ENCODE measurements around the gene NFYB.
"Not testable (repeated sequence)": the region's sequence is repeated elsewhere in the genome, so short reads cannot be mapped to it uniquely, and the experiment has no call there.

Gene NFYB

DNA sequence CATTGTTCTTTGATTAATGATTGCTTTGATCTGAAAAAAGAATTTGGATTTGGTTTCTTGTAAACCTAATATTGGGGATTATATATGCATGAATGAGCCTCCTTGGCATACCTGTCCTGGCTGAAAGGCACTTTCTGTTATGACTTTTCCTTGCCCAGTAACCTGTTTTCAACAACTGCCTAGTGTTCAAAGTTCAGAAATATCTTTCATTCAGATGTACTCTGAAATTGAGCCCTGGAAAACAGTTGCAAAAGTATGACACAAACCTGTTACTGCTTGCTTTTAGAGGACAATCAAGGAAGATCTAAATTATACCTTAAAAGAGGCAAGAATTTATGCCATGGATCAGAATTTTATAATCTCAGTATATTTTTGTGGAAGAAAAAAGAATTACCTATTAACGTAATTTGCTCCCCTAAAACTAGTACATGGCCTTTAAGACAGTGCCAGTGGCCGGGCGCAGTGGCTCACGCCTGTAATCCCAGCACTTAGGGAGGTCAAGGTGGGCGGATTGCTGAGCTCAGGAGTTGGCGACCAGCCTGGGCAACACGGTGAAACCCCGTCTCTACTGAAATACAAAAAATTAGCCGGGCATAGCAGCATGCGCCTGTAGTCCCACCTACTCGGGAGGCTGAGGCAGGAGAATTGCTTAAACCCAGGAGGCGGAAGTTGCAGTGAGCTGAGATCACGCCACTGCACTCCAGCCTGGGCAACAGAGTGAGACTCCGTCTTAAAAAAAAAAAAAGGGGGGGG lies 23.0 kb downstream of the NFYB start:
- not testable (repeated sequence) for DNase-seq (ENCODE audit: low spot score)

DNA sequence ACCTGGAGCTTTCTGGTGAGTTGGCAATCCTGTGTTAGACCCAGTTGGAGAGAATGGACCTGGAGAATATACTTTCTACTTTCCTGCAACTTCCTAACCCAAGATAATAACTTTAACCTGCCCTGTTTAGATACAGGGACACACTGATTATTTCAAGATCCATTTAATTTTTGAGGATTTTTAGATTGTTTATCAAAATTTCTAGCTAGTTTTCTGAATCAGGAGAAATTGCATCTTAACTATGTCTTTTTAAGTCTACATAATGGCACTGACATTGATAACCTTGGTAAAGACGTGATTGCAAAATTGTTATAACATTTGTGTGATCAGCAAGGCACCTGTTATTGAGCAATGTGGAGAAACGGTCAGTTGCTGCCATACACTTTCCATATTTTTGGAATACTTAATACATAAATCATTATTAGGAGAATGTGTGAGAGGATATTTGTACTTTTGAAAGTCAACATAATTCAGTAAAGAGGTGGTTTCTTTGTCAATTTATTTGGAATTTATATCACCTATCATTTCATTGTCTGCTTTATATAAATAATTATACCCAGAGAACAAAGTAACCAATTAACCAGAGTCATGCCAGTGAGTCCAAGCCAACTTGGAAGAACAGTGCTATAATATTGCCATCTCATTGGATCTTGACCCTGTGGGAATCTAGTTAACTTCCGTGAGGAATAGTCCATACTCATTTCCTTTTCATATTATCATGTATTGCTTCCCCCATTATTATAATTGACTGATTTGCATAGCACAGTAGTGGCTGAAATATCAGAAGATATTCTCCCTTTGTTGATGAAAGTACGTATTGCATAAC lies 28.4 kb downstream of the NFYB start:
- no peak for DNase-seq (ENCODE audit: low spot score)

DNA sequence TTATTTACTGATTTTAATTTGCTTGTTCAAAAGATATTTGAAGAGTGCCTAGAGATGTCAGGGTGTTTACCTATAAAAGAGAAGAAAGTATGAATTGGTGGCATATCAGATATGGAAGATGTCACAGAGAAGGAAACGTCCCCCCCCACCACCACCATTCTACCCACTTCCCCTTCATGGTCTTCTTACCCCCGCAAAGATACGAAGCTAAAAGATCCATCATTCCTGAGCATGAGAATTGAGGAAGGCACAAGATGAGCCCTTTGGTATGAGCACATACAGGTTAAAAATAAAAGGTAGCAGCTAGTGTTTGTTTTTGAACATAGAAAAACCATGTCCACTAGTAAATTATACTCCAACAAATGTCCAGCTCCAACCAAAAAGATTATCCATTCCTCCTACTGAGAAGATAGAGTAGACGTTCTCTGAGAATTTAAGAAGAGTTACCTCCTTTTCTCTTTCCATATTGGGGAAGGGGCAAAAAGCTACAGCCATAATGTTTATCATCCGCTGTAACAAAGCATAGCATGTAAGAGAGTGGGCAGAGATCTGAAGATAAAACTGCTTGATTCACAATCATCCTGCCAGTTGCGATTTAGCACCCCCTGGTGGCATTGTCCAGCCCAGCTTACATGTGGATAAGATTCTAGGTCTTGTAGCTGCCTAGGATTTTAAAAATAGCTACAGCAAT lies 29.1 kb downstream of the NFYB start:
- DNase-seq (ENCODE audit: low spot score) = peak; percentile 83

DNA sequence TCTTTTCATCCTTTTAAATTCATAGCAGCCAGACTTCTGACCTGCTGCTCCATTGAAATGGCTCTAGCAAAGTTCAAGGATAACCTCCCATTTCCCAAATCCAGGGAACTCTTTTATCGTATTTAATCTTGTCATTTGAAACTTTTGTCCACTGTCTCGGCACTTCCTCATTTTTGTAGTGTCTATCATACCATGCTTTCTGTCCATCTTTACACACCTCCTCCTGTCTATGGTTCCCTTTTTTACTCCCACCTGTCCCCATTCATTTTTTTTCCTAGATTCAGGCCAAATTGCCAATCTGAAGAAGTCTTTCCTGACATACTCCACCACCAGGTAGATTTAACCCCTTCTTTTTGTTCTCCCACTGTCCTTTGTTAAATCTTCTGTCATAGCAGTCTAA lies 31.0 kb downstream of the NFYB start:
- DNase-seq (ENCODE audit: low spot score) = no peak

DNA sequence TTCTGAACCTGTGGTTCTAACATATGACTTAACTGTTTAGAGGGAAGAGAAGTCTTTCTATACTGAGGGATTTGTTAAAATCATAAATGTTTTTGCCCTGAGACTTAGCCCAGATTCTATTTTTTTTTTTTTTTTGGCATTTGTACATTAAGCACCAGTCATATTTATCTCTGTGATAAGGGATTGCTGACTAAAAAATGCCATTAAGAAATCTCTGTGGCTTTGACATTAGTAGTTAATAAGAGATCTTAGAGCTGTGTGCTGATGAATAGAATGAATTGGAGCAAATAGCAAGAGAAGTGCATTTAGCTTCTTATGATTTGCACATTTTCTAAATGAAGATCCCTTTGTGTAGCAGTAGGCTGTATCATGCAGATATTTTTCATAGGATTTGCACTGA lies 32.5 kb downstream of the NFYB start:
- DNase-seq (ENCODE audit: low spot score) = no peak

DNA sequence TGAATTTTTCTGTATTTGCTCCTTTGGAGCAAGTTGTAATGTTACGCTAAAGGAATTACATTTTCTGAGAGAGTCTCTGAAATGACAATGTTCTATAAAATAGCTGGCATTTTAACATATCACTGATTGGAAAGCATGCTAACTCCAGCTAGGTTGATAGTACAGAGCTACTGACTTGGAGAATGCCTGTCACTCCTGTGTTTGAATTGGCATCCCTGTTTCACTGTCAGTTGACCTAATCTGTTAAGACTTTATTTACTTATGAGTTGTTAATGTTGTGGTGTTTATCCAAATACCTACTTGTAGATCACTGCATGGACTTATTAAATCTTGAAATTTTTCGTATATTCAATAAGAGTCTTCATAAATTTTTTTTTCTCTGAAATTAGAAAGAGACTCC lies 40.1 kb downstream of the NFYB start:
- no peak for DNase-seq (ENCODE audit: low spot score)

DNA sequence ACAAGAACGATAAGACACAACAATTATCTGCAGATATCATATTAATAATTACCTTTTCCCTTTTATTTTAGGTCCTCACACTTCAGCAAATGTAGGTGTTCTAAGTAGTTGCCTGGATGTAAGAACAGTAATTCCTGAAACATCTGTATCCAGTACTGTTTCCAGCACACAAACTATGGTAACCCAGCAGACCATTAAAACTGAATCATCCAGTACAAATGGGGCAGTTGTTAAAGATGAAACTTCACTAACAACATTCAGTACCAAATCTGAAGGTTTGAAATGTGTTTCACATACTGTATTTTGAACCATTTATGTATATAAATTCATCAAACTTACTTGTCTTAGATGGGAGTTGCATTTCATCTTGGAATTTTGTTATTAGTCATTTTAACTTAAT lies 42.7 kb downstream of the NFYB start:
- DNase-seq (ENCODE audit: low spot score) = no peak

DNA sequence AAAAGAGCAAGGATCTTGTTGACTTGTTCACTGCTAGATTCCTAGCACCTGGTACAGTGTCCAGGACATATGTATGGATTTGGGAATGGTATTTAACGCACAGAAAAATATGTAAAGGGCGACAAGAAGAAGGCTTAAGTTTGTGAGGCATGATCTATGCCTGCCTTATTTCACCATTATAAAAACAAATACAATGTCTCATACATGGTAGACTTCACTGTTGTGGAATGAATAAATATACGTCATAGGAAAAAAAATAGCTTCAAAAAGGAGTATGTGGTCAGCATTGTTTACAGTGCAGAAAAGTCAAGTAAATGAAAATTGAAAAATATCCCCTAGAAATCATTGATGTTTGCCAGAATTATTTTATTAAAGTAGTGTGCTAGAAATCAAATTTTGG lies 43.7 kb downstream of the NFYB start:
- no peak for DNase-seq (ENCODE audit: low spot score)

DNA sequence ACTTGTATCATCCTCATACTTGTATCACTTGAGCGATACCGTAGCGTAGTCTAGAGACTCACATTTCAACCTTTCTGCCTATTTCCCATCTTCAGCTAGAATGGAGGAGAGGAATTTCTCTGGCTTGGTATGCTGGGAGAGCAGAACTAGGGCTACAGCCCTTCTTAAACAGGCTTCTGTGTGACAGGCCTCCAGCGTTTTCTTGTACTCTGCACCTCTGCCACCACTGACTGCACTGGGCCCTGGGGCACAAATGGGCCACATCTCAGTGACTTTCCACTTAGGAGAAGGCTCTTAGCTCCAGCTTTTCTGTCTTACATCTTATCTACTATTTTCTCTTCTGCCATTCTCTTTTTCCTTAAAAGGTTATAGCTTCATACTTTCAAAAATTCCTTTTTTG lies 46.9 kb downstream of the NFYB start:
- no peak for DNase-seq (ENCODE audit: low spot score)

DNA sequence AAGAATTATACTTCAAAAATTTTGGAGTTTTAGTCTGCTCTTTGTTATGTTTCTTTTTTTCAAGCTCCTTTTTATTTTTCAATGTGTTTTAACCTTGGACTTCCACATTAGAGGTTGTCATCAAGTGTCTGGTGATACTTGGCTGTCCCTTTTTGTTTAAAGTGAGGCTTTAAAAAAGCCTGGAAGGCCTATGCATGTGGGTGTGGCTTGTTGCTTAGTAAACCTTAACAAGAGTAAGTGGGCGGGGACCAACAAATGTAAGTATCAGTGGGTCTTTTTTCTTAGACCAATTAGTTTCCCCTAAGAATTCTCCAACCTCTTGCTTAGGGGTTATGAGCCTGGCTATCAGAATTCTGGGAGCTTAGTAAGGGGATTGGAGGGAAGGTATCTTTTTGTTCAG lies 47.3 kb downstream of the NFYB start:
- DNase-seq (ENCODE audit: low spot score) = no peak

DNA sequence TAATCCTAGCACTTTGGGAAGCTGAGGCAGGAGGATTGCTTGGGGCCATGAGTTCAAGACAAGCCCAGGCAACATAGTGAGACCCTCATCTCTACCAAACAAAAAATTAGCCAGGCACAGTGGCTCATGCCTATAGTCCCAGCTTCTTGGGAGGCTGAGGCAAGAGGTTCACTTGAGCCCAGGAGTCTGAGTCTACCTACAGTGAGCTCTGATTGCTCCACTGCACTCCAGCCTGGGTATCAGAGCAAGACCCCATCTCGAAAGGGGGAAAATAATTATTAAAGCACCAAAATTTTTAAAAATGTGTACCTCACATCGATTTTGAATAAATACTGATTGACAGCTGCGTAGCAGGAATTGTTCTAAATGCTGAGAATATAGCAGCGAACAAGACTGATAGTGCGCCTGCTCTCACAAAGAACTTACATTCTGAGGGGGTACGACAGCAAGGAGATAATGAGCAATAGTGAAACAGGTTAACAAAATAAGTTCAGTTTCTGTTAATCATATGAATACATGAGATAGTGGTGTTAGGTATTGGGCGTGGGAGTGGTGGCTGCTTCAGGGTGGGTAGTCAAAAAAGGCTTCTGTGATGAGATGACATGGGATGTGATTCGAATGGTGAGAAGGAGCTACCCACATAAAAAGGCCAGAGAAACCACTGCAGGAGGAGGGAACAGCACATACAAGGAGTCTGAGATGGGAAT lies 54.1 kb downstream of the NFYB start:
- no peak for DNase-seq (ENCODE audit: low spot score)

DNA sequence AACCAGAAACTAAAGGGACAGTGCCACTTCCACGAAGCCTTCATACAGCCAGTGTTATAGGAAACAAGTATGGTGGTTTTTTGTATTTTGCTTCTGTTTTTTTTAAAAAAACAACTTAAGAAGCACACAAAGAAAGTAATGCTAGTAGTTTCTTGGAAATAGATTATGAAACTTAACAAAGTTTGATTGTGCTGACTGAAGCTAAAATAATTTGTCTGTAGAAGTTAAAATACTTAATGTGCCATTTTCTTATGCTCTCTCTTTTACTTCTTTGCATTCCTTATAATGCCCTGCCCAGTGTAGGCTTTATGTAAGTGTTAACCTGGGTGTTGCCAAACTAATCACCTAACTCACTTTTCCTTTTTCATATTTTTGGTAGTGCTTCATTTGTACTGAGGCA lies 57.2 kb downstream of the NFYB start:
- DNase-seq (ENCODE audit: low spot score) = no peak

DNA sequence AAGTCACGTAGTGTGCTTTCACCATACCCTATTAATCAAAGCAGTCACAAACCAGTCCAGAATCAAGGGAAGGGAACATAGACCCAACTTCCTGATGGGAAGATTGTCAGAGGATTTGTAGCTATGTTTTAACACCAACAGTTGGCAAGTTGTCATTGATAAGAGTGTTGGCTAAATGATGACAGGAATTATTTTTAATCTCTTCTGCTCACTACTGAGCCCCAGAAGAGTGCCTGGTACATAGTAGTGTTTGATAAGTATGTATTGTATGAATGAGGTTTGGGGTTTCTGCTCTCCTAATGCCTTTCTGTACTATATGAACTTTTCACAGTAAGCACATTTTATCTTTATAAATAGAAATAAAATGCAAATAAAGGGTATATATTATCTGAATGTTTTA lies 59.0 kb downstream of the NFYB start:
- DNase-seq (ENCODE audit: low spot score) = no peak

DNA sequence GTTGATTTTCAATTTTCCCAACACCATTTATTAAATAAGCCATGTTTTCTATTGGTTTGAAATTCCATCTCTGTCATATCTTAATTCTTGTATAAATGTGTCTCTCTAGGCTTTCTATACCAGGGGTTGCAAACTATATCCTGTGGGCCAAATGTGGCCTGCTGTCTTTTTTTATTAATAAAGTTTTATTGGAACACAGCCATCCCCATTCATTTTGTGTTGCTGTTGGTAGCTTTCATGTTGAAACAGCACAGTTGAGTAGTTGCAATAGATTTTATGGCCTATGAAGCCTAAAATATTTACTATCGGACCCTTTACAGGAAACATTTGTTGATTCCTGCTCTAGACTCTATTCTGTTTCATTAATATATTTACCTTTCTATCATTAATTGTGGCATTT lies 64.3 kb downstream of the NFYB start:
- no peak for DNase-seq (ENCODE audit: low spot score)

DNA sequence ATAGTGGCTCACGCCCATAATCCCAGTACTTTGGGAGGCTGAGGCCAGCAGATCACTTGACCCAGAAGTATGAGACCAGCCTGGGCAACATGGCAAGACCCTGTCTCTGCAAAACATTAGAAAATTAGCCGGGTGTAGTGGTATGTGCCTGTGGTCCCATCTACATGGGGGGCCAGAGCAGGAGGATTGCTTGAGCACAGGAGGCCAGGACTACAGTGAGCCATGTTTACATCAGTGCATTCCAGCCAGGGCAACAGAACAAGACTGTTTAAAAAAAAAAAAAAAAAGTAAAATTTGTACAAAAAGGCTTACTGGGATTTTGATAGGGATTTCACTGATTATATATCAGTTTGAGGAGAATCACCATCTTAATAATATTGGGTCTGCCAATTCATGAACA lies 65.9 kb downstream of the NFYB start:
- no peak for DNase-seq (ENCODE audit: low spot score)

Data from CD4-positive, alpha-beta T cell treated with Interleukin-15 for 4 hours (primary cell).